HG03095 (cell line): ENCODE data around the gene ACAP1.

Source experiments
- ATAC-seq: cut with Tn5 transposase; IDR thresholded peaks from one replicate; pipeline ENCODE4 v1.9.1; 2021; ENCODE audit warnings: moderate library complexity; ENCODE audit not compliant: unreplicated experiment

The ACAP1 gene

GRCh38 chr17:7309628-7310027, 26.7 kb upstream of the ACAP1 start:
- ATAC-seq, result no peak

GRCh38 chr17:7311110-7311705, 25.1 kb upstream of the ACAP1 start:
- no peak for ATAC-seq

- ATAC-seq, result no peak
These were observed 23.8 kb upstream of the ACAP1 start for GRCh38 chr17:7312432-7313087.

GRCh38 chr17:7313088-7313889, 23.0 kb upstream of the ACAP1 start:
- no peak for ATAC-seq

GRCh38 chr17:7313890-7314718, 22.2 kb upstream of the ACAP1 start:
- ATAC-seq, result no peak

GRCh38 chr17:7314719-7315569, 21.4 kb upstream of the ACAP1 start, which contains the start of gene GPS2:
GPS2 (minus strand) TSS chr17:7315360; CDS start chr17:7315052, 308 bp downstream.
- peak; percentile 59 for ATAC-seq

- ATAC-seq, result no peak
These were observed 20.6 kb upstream of the ACAP1 start for GRCh38 chr17:7315570-7316235.

GRCh38 chr17:7317161-7317803, 19.0 kb upstream of the ACAP1 start:
- no peak for ATAC-seq

GRCh38 chr17:7318121-7318860, 18.0 kb upstream of the ACAP1 start:
- ATAC-seq, result no peak

GRCh38 chr17:7321466-7321865, 14.9 kb upstream of the ACAP1 start:
- ATAC-seq, result no peak

GRCh38 chr17:7322520-7323194, 13.7 kb upstream of the ACAP1 start:
- no peak for ATAC-seq

GRCh38 chr17:7323731-7324437, 12.4 kb upstream of the ACAP1 start:
- no peak for ATAC-seq

- no peak for ATAC-seq
These were observed 11.9 kb upstream of the ACAP1 start for GRCh38 chr17:7324438-7324779.

GRCh38 chr17:7325031-7325528, 11.2 kb upstream of the ACAP1 start:
- ATAC-seq, result no peak

GRCh38 chr17:7326186-7326585, 10.1 kb upstream of the ACAP1 start:
- no peak for ATAC-seq

- ATAC-seq, result no peak
These were observed 9.3 kb upstream of the ACAP1 start for GRCh38 chr17:7327056-7327455.

GRCh38 chr17:7327501-7327900, 8.8 kb upstream of the ACAP1 start:
- no peak for ATAC-seq
